ENCODE measurements around the gene RCHY1.

DNA sequence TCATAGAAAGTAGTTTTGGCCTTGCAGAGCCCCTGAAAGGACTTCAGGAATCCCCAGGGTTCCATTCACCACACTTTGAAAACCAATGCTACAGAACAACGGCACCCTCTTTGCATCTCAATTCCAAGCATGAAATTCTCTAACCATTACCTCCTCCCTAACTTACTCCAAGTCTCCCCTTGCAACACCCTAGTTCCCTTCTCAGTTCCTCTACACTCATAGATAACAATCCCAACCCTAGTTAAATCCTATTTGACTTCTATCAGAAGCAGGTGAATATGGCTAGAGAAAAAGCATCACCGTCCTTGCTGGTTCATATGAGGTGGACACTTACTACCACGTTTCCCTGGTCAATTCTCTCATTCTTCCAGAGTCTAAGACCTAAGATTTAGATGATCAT is 2.4 kb downstream of the RCHY1 start:
- TF ChIP-seq POLR2A (IDR thresholded peaks at IDR 0.05): no peak
- TF ChIP-seq, protein P1, sequence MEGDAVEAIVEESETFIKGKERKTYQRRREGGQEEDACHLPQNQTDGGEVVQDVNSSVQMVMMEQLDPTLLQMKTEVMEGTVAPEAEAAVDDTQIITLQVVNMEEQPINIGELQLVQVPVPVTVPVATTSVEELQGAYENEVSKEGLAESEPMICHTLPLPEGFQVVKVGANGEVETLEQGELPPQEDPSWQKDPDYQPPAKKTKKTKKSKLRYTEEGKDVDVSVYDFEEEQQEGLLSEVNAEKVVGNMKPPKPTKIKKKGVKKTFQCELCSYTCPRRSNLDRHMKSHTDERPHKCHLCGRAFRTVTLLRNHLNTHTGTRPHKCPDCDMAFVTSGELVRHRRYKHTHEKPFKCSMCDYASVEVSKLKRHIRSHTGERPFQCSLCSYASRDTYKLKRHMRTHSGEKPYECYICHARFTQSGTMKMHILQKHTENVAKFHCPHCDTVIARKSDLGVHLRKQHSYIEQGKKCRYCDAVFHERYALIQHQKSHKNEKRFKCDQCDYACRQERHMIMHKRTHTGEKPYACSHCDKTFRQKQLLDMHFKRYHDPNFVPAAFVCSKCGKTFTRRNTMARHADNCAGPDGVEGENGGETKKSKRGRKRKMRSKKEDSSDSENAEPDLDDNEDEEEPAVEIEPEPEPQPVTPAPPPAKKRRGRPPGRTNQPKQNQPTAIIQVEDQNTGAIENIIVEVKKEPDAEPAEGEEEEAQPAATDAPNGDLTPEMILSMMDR (IDR thresholded peaks at IDR 0.05): no peak

Data from right lobe of liver (tissue), 4 donors.